ENCODE measurements around the gene RHBDD2. TPM values are rescaled to one million over a fixed set of nuclear protein-coding genes. Genes with fewer than 3 reads are reported as not detected.

Gene RHBDD2
- total and polyA plus RNA-seq, 2 donors (not counting 1 experiment from before 2014, with no cell fraction given), result 31.6 to 44.3 TPM

- H3K9me3 Mint-ChIP-seq (ENCODE audit: insufficient read depth), result no peaks in the 10 kb centered on the region
- 100% methylated on average over 2 of the region's 3 CpGs for WGBS (ENCODE audit: insufficient coverage)
- TF ChIP-seq CTCF (IDR thresholded peaks at IDR 0.05), result no peak
- no peak for TF ChIP-seq EZH2 (IDR thresholded peaks at IDR 0.05; ENCODE audit: borderline replicate concordance, insufficient read depth, low read depth, low read length, poor library complexity, severe bottlenecking)
- no peak for ATAC-seq (ENCODE audit: low read depth)
- Histone ChIP-seq H4K20me1 (ENCODE audit: control insufficient read depth, insufficient read depth, low read length, poor library complexity, severe bottlenecking) (no peaks in the 10 kb centered on the region), H3K4me3 (ENCODE audit: control extremely low read depth in 1 of 5, extremely low read depth in 1 of 5, insufficient read depth in 1 of 5, low read depth in 2 of 5, low read length in 4 of 5) (no peak overlapping the region), H3K4me1 (ENCODE audit: control insufficient read depth in 2 of 2, insufficient read depth in 2 of 2, low read length in 2 of 2) (no peaks in the 10 kb centered on the region), H2AFZ (ENCODE audit: insufficient read depth, low read depth, low read length, poor library complexity, severe bottlenecking) (no peak overlapping the region), H3K9me3 (ENCODE audit: control extremely low read depth in 1 of 3, control insufficient read depth in 2 of 3, insufficient read depth in 1 of 3, low read length in 2 of 3) (no peaks in the 10 kb centered on the region), H3K4me2 (replicated peaks; ENCODE audit: low read depth, low read length, poor library complexity, severe bottlenecking) (no peak overlapping the region), H3K79me2 (ENCODE audit: control insufficient read depth, insufficient read depth, low read length) (no peaks in the 10 kb centered on the region), H3K27me3 (replicated peaks in 1 of 4; ENCODE audit: control extremely low read depth in 1 of 4, control insufficient read depth in 3 of 4, insufficient read depth in 4 of 4, low read length in 3 of 4) (no peaks in the 10 kb centered on the region), H3K9ac (ENCODE audit: low read length) (no peak overlapping the region), H3K36me3 (replicated peaks in 1 of 2; ENCODE audit: control extremely low read depth in 1 of 2, control insufficient read depth in 1 of 2, extremely low read depth in 1 of 2, insufficient read depth in 2 of 2, low read length in 1 of 2) (no peaks in the 10 kb centered on the region), H3K27ac (ENCODE audit: low read length in 2 of 2) (no peak overlapping the region)
- intact Hi-C loops (cut with micrococcal nuclease), result no loop called here
- DNase-seq, result no peak
- H3K4me3 Mint-ChIP-seq, result no peak overlapping the region
- ChIA-PET POLR2A (no interaction called here), CTCF (no interaction called here)
- no peaks in the 10 kb centered on the region for H3K4me1 Mint-ChIP-seq
- H3K27ac Mint-ChIP-seq, result no peak overlapping the region
- peaks cover 4% of the 10 kb centered on the region for H3K27me3 Mint-ChIP-seq
Measured at GRCh38 chr7:75840029-75840428, 38.8 kb upstream of the RHBDD2 start.

GRCh38 chr7:75842836-75843446 lies 35.9 kb upstream of the RHBDD2 start:
- Histone ChIP-seq H2AFZ (ENCODE audit: insufficient read depth, low read depth, low read length, poor library complexity, severe bottlenecking) (no peak overlapping the region), H3K4me3 (ENCODE audit: control extremely low read depth in 1 of 5, extremely low read depth in 1 of 5, insufficient read depth in 1 of 5, low read depth in 2 of 5, low read length in 4 of 5) (no peak overlapping the region), H3K27ac (ENCODE audit: low read length in 2 of 2) (no peak overlapping the region), H3K27me3 (replicated peaks in 1 of 4; ENCODE audit: control extremely low read depth in 1 of 4, control insufficient read depth in 3 of 4, insufficient read depth in 4 of 4, low read length in 3 of 4) (no peaks in the 10 kb centered on the region), H3K4me1 (ENCODE audit: control insufficient read depth in 2 of 2, insufficient read depth in 2 of 2, low read length in 2 of 2) (no peaks in the 10 kb centered on the region), H3K36me3 (replicated peaks in 1 of 2; ENCODE audit: control extremely low read depth in 1 of 2, control insufficient read depth in 1 of 2, extremely low read depth in 1 of 2, insufficient read depth in 2 of 2, low read length in 1 of 2) (no peaks in the 10 kb centered on the region), H3K4me2 (replicated peaks; ENCODE audit: low read depth, low read length, poor library complexity, severe bottlenecking) (no peak overlapping the region), H3K9me3 (ENCODE audit: control extremely low read depth in 1 of 3, control insufficient read depth in 2 of 3, insufficient read depth in 1 of 3, low read length in 2 of 3) (no peaks in the 10 kb centered on the region), H4K20me1 (ENCODE audit: control insufficient read depth, insufficient read depth, low read length, poor library complexity, severe bottlenecking) (no peaks in the 10 kb centered on the region), H3K9ac (ENCODE audit: low read length) (no peak overlapping the region), H3K79me2 (ENCODE audit: control insufficient read depth, insufficient read depth, low read length) (no peaks in the 10 kb centered on the region)
- no peak for DNase-seq
- no peak for ATAC-seq (ENCODE audit: low read depth)
- Mint-ChIP-seq H3K27me3 (no peaks in the 10 kb centered on the region), H3K4me3 (no peak overlapping the region), H3K4me1 (no peaks in the 10 kb centered on the region), H3K27ac (no peak overlapping the region), H3K9me3 (ENCODE audit: insufficient read depth) (no peaks in the 10 kb centered on the region)
- TF ChIP-seq EZH2 (IDR thresholded peaks at IDR 0.05; ENCODE audit: borderline replicate concordance, insufficient read depth, low read depth, low read length, poor library complexity, severe bottlenecking), result no peak
- TF ChIP-seq CTCF (IDR thresholded peaks at IDR 0.05), result no peak
- intact Hi-C loops (cut with micrococcal nuclease), result no loop called here
- 66% methylated on average over 5 of the region's 8 CpGs for WGBS (ENCODE audit: insufficient coverage)
- POLR2A ChIA-PET, result no interaction called here
- CTCF ChIA-PET, result no interaction called here
